ENCODE measurements around the gene GLIPR1.

Gene GLIPR1

DNA sequence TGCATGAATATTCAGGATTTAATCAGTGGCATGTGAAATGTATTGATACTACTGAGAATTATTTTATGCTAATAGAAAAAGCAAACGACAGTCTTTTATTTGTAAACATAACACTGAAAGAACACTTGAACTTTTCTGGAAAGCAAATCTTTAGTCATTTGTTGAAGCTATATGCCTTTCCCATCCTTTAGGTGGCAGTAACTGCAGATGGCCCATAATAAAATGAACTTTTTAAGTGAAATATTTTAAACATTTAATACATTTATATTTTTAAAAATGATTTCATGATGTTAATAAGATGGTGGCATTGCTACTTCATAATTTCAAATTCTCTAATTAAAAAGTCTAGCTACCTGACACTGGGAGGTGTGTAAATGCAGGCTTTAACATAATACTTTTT is 44.7 kb downstream of the GLIPR1 start:
- DNase-seq: no peak

DNA sequence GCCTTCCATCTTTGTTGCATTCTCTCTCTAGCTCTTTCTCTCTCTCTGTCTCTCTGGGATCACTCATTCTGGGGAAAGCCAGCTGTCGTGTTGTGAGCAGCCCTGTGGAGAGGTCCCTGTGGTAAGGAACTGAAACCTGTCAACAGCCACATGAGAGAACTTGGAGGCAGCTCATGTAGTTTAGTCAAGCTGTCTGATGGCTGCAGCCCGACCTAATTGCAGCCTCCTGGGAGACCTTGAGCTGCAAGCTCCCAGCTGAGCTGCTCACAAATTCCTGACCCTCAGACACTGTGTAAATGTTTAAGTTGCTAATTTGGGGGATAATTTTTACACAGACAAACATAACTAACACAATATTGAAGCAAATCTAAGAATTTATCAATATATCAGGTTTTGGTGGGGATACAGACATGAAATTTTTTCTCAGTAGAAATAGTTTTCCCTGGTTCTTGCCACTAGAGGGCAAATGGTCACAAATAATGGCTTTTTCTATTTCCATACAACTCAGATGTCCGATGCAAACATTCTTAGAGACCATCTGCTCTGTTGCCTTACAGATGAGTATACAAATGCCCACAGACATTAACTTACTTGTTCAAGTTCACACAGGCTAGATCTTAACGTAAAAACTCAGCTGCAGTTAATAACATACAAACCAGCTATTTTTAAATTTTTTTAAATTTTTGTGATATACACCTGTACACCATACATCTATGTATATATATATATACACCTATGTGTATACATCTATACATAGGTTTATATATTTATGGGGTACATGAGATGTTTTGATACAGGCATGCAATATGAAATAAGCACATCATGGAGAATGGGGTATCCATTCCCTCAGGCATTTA is 46.3 kb downstream of the GLIPR1 start:
- DNase-seq: no peak

DNA sequence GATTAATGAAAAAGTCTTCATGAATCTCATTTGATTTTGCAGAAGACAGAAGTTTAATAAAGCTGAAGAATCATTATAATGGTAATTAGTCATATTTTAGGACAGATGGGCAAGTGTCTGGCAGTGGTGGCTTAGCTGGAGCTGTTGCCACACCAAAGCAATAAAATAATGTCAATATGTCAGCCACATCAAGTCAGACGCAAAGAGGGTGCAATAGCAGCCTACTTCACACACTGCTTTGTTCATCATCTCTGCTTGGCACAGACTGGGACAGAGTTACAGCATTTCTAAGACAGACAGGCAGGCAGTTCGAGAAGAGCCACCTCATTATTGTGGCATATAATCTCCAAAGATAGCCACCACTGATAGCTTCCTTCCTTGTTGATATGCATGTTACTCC is 47.7 kb downstream of the GLIPR1 start:
- no peak for DNase-seq

DNA sequence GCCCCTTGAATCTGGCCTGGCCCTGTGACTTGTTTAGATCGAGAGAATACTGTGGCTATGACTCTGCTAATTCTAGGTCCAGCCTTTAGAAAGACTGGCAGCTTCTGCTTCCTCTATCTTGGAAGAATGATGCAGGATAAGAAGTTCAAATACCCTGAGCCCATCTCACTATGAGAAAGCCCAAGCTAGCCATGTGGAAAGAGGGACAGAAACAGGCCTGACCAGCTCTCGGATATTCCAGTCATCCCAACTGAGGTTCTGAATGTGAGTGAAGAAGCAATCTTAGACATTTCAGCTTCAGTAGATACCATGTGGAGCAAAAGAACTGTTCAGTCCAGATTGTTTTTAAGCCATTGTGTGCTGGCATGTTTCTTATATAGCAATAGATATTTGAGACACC is 48.1 kb downstream of the GLIPR1 start:
- DNase-seq: peak; percentile 7

DNA sequence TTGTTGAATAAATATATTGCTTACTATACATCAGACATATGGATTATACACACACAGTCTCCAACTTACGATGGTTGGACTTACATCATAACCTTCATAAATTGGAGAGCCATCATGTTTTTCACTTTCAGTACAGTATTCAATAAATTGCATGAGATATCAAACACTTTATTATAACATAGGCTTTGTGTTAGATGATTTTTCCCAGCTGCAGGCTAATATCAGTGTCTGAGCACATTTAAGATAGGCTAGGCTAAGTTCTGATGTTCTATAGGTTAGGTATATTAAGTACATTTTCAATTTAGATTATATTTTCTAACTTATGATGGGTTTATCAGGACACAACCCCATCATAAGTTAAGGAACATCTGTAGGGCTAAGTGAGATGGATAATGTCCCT is 48.8 kb downstream of the GLIPR1 start:
- DNase-seq: no peak

DNA sequence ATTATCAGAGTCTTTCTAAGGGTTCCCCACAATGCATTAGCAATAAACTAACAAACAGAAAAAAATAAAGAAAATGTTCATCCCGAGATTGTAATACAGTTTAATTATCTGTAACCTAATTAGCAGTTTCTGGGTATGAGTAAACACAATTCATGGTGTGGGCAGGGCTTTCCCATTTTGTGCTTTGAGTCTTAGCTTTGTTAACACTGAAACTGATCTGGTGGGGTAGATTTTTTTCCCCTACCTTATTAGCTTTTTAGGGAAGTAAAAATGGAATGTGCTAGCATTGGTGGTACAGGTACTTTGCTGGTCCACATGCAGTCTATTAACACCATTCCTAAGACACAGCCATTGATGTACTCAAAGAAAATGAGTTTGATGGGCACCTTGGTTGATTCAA is 49.3 kb downstream of the GLIPR1 start:
- no peak for DNase-seq

DNA sequence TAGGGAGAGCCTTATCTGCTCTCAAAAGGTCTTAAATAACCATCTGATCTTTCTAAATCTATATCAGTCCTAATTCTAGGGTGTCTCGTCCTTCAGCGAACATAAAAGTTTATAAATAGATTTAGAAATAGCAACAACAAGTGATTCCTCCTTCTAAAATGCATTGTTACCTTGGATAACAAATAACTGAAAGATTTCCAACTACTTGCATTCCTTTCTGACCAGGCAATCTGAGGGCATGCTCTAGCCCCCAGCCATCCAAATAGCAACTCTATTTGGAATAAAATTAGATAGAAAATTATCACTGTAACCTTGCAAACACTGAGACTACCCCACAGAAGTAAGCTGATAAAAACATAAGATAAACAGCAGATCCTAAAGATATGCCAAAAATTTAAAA is 52.7 kb downstream of the GLIPR1 start:
- DNase-seq: no peak

DNA sequence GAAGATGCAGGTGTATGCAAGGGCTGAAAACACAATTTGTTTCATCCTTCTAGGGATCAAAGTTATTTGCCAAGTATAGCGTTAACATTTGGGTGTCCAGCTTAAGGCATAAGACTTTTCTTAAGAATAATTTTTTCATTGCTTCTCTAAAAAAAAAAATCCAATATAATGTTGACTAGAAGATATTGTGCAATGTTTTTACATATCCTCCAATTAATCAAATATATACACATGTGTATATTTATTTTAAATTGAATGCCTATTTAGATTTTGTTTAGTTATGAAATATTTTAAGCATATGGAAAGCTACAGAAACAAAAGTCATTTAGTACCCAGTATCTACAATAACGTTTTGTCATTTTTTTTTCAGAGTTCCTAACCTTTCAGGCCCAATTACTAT is 59.3 kb downstream of the GLIPR1 start:
- no peak for DNase-seq

DNA sequence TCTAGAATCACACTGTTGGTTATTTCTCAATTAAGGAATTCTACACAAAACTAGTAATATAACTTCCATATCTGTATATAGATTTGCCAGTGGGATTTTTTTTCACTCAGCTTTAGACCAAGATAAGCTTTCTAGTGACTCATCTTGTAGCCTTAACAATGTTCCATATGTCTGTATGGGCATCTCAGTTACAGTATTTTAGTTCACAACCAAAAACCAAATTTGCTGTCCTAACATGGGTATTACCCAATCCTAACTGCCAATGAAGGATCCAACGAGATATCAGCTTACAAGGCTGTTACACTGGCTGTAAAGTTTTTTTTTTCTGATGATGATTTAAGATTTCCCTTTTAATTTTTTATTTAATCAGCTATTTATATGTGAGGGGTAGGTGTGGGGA is 62.4 kb downstream of the GLIPR1 start:
- DNase-seq: no peak

DNA sequence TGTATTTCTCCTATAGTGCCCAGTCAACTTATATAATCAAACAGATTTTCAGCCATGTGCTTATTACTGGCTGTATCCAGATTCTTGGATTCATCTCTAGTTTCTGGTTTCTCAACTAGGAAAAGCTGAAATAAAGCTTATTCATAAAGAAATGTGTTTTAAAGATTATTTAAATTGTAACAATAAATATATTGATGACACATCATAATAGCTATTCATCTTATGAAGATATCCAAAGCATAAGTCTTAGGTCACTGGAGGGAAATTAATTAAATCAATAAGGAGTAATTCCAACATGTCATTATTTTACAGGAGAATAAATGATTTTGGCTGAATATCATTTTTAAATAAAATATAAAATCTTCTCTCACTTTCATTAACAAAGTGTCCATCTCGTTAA is 63.0 kb downstream of the GLIPR1 start:
- DNase-seq: no peak

DNA sequence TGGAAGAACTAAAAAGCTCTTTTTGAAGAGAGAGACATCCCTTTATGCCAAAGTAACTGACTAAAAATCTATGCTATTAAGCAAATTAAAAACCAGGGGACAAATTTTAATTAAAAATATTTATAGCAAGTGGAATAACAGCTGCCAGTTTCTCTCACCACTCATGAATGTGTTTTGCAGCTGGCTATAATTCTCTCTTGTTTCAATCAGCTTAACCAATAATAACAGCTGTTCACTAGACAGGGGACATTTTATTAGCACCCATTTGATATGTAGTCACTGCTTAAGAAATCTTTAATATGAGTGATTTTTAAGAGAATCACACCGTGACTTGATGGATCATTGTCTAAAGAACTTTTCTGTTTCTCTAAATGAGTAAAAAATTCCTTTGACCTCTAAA is 65.1 kb downstream of the GLIPR1 start:
- DNase-seq: no peak

DNA sequence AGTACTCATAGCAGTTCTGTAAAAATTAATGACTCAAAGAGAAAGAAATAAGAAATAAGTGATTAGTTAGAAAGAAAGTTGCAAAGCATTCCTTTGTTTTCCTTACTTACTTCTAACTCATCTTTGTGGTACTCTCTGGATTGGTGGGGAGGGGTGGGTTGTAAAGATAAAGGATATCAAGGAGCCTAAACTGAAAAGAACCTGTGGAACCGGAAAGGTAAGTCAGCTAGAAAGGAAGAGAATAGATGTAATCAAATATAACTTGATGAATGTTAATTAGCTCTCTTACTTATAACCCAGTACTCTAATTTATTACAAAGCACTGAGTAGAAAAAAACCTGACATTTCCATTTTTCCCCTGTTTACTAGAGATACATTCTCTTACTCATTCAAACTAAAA is 68.3 kb downstream of the GLIPR1 start:
- no peak for DNase-seq

DNA sequence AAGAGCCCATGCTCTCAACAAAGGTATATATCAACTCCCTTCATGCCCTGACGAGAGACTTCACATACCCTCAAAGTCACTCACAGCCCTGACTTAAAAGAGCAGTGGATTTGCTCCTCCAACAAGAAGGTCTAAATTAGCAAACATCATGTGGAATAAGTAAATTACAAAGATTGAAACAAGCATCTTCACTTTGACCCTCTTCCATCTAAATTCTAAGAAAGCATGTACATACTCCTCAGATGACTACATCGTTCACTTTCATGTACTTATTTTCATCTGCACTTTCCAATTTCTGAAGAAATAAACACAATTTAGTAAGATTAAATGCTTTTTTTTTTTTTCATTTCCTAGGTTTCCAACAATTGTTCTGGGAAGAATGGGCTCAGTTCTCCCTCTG is 69.4 kb downstream of the GLIPR1 start:
- no peak for DNase-seq

DNA sequence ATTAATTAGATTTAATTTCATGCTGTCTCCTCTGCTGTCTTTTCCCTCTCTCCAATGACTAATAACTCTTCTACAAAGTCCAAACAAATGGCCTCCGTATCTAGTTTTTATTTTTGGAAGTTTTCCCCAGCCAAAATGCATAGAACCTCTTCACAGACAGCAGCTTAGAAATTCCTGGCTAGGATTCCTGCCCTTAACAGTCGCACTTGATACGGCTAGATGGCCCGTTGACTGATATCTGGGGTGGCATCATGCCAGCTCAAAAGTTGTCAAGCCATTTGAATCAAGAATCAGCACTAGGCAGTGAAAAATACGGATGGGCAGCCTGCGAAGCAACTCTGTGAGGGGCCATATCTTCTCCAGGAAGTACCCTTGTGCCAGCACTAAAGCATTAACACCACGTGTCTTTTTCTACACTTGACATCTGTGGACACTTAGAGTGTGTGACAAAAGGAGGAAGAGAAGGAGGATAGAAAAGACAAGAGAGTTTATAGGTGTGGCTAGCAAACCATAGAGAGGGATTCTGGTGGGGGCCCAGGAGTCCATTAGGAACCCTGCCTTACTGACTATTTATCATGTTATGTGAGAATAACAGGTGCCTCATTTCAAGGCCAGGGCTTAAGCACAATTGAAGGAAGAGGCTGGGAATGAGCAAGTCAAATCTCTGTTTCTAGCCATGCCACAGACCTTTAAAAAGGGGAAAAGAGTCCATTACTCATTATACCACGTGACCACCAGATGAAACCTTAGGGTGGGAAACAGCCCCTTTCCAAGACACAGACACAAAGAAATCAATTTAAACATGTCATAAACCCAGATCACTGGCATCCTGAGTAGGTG is 70.1 kb downstream of the GLIPR1 start:
- DNase-seq: no peak

DNA sequence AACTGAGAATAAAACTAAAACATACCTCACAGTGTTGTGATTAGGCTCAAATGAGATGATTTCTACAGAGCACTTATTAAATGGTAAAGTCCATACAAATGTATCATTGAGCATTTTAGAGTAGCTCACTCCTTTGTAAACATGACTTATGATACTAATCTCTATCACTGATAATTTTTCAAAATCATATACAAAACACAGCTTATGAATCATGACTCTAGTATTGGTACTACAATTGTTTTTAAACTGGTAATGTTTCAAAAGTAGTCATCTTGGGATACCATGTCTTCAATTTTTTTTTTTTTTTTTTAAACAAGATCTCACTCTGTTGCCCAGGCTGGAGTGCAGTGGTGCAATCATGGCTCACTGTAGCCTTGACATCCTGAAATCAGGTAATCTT is 70.9 kb downstream of the GLIPR1 start:
- DNase-seq: no peak

DNA sequence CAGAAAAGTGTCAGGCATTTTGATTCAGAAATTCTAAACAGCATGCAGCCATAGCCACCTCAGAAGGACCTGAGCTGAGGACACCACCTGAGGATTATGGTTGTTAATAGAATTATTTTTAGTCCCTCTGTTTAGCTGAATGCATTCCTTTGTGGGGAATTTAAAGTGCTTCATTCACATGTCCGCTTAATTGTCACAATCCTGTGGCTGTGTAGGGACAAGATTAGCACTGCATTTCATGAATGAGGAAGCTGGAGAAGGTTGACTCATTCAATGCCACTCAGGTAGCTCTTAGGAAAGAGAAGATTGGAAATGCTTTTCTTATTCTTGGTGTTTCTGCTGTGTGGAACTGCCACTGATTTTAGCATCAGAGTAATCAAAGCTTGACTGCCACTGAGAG is 72.8 kb downstream of the GLIPR1 start:
- peak; percentile 5 for DNase-seq

All from GDM1 (cell line).